Measurements from ENCODE around the gene EVA1C.
"Not testable (repeated sequence)": the region's sequence is repeated elsewhere in the genome, so short reads cannot be mapped to it uniquely, and the experiment has no call there.

EVA1C gene

GRCh38 chr21:32533053-32533452, 120.5 kb downstream of the EVA1C start:
- no peak for DNase-seq

- no peak for DNase-seq
Observed at GRCh38 chr21:32533611-32534010, 121.1 kb downstream of the EVA1C start.

- DNase-seq = no peak
Observed at GRCh38 chr21:32534113-32534512, 121.6 kb downstream of the EVA1C start.

- no peak for DNase-seq
Observed at GRCh38 chr21:32535612-32536011, 123.1 kb downstream of the EVA1C start.

GRCh38 chr21:32537569-32537881, 125.0 kb downstream of the EVA1C start:
- no peak for DNase-seq

- DNase-seq = no peak
Observed at GRCh38 chr21:32538147-32538792, 125.8 kb downstream of the EVA1C start.

- no peak for DNase-seq
Observed at GRCh38 chr21:32539378-32539777, 126.9 kb downstream of the EVA1C start.

- DNase-seq = not testable (repeated sequence)
Observed at GRCh38 chr21:32543056-32543455, 130.6 kb downstream of the EVA1C start.

GRCh38 chr21:32543975-32544374, 131.5 kb downstream of the EVA1C start:
- no peak for DNase-seq

GRCh38 chr21:32544697-32545096, 132.2 kb downstream of the EVA1C start:
- no peak for DNase-seq

- peak; percentile 50 for DNase-seq
Observed at GRCh38 chr21:32545948-32546441, 133.5 kb downstream of the EVA1C start.

- DNase-seq = no peak
Observed at GRCh38 chr21:32547018-32547417, 134.5 kb downstream of the EVA1C start.

GRCh38 chr21:32548978-32549377, 136.5 kb downstream of the EVA1C start:
- DNase-seq = no peak

- DNase-seq = no peak
Observed at GRCh38 chr21:32549440-32549839, 136.9 kb downstream of the EVA1C start.

- no peak for DNase-seq
Observed at GRCh38 chr21:32549886-32550285, 137.4 kb downstream of the EVA1C start.

GRCh38 chr21:32554832-32555638, 142.5 kb downstream of the EVA1C start:
- DNase-seq = no peak

- DNase-seq = no peak
Observed at GRCh38 chr21:32558106-32558505, 145.6 kb downstream of the EVA1C start.

- DNase-seq = no peak
Observed at GRCh38 chr21:32559006-32559610, 146.6 kb downstream of the EVA1C start.

GRCh38 chr21:32560896-32561295, 148.4 kb downstream of the EVA1C start:
- DNase-seq = no peak

GRCh38 chr21:32561476-32561875, 149.0 kb downstream of the EVA1C start:
- not testable (repeated sequence) for DNase-seq

GRCh38 chr21:32562426-32562825, 149.9 kb downstream of the EVA1C start:
- DNase-seq = peak; percentile 57

- DNase-seq = no peak
Observed at GRCh38 chr21:32562915-32563314, 150.4 kb downstream of the EVA1C start.

All from fibroblast of skin of back (primary cell).